Forelimb muscle (tissue), 1 donor: ENCODE measurements around the gene ZSWIM4. TPM values are rescaled to one million over a fixed set of nuclear protein-coding genes. Genes with fewer than 3 reads are reported as not detected.

Source experiments
- DNase-seq: peaks from one replicate; pipeline ENCODE4 v3.0.0-alpha.2; 2013; ENCODE audit warnings: low read depth
- polyA plus RNA-seq: library from polyadenylated mRNA; unstranded; fragments of 120-200 nt; gene quantifications from one replicate; pipeline ENCODE4 v1.2.1, GENCODE V29; 2013; ENCODE audit not compliant: insufficient read length

ZSWIM4 gene
- polyA plus RNA-seq, 1 donor = 2.9 TPM

DNA sequence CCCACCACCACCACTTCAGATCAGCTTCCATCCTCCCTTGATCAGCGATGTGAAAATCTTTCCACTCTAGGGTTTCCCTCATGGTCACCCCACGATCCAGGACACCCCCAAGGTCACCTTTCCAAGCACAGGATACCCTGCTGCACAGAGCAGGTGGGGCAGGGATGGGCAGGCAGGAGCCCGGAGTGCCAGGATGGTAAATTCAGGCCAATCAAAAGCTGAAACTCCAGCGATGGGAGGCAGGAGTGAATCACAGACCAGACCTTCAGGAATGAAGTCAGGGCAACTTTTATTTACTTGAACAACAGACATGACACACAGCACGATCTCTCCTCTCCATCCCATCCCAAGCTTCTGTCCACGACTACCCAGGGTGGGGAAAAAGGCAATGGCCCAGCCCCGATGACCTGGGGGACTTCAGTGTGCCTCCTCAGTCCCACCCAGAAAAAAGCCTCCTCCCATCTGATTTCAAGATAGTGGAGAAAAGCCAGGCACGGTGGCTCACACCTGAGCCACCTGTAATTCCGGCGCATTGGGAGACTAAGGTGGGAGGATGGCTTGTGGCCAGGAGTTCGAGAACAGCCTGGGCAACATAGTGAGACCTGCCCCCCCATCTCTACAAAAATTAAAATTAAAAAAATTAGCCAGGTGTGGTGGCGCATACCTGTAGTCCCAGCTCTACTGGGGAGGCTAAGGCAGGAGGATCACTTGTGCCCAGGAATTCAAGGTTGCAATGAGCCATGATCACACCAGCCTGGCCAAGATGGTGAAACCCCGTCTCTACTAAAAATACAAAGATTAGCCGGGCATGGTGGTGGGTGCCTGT lies 39.2 kb downstream of the ZSWIM4 start:
- DNase-seq = no peak

DNA sequence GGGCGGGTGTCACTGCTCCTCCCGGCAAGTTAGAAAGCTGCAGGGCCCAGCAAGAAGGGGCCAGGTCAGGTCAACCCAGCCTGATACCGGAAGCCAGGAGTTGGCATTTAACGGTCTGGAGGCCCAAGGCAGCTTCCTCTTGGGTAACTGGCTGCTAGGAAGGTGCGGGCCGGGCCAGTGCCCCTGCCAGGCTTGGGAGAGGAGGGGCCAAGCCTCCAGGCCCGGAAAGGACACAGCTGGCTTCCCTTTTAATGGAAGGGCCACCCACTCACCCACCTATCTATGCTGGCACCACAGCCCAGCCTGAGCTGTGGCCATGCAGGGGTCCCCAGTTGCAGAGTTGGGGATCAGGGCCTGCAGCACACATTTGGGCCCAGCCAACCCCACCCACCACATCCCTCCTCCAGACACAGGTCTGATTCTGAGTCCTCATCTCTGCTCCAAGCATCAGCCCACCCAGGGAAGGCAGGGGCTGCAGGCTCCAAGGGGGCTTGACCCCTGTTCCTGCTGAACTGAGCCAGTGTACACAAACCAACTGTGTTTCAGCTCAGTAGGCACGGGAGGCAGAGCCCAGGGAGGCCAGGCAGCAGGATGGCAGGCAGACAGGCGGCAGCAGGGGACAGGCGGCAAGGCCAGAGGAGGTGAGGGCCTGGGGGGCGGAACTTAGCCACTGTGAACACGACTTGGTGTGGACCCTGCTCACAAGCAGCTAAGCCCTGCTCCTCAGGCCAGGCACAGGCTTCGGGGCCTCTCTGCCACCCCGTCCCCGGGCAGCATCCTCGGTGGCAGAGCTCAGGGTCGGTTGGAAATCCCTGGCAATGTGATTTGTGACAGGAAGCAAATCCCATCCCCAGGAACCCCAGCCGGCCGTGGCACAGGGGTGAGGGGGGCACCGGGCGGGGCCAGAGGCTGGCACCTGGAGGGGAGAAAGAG lies 40.8 kb downstream of the ZSWIM4 start:
- no peak for DNase-seq

DNA sequence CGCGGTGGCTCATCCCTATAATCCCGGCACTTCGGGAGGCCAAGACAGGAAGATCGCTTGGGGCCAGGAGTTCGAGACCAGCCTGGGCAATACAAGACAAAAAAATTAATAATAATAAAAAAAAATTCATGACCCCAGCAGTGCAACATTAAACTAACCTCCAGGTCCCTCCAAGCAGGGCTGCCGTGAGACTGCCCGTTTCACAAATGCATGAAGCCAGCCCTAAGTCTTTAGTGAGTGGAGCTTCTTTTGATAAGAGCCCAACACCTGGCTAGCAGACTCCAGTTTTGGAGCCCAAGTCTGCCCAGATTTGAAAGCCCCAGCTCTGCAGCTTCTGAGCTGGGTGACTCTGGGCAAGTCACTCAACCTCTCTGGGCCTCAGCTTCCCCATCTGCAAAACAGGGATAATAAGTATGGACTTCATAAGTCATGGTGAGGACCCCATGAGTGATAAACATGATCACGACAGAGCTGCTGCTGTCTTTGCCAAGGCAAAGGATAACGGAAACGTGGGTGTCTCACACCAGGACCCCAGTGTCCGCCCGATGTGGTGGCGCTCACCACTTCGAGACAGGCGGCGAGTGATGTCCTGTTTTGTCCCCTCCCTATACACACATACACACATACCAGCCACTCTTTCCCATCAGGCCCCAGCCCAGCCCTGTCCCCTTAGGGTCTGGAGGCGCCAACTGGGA lies 43.3 kb downstream of the ZSWIM4 start:
- DNase-seq = no peak

DNA sequence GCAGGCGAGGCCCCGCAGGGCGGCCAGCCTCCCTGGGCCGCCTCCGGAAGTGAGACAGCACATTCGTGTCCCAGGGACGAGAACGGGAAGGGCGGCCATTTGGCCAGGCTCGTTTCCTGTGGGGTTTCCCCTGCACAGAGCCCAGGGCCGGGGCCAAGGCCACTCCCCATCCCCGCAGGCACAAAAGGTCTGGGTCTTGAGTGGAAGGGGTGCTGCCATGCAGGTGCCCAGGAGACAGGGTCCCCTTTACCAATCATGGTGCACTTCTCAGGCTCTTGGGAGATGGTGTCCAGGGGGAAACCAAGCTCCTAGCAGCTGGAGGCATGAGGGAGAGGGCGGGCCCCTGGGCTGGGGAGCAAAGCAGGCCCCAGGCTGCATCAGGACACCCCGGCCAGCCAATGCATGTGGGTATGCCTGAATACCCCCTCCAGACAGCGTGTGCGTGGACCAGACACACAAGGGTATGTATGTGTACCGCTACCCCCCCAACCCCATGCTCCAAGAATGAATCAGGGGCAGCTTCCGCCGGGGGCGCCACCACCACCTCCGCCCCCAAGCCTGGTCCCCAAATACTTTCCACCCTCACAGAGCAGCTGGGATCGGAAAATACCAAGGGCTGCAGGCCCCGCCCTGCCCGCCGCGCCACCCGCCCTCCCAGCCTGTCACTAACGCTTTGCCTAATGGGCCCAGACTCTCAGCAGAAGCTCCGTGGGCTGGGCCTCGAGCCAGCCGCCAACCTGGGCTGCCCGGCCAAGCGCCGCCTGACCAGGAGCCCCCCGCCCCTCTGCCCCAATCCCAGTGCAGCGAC lies 44.1 kb downstream of the ZSWIM4 start:
- no peak for DNase-seq

DNA sequence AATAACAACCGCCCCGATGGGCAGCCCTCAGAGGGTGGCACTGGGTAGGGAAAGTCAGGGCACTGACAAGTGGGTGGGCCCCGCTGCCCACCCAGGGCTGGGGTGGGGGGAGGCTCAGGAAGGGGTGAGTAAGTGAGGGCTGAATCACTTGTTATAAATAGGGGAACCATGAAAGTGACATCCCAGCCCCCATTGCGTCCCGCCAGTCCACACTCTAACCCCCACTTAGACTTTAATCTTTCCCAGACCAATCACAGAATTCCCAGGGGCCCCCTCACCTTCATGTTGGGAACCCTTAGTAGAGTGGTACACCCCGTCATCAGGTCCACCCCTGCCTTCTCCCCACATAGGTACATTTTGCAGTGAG lies 44.7 kb downstream of the ZSWIM4 start:
- DNase-seq = no peak

DNA sequence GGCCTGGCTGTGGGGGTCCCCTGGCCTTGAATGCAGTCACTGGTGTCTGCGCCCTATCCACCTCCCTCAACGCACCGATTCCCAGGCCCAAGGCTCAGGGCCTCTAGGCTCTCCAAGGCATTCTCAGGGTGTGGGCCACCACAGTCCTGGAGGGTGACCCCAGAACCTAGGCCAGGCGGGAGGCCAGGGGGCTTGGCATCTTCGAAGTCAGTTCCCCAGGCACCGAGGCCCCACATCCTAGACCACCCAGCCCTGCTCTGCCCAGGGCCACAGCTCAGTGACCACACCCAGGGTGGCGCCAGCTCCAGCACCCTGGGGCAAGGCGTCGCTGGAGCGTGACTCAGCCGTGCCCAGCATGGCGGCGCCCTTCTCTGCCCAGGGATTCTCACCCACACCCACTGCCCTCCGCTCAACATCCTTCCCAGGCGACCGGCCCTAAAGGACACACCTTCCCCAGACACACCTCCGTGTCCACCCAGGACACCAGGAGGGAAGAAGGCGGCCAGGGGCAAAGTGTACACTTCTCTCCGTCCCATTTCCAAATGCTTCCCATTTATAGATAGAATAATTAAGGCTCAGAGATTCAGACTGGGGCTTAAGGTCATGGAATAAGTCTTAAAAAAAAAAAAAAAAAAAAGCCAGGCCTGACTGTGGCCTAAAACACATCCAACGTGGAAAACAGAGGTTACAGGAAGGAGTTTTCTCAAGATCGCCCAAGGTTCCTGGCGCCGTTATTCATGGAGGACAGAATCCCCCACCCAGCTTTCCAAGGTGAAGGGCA lies 45.3 kb downstream of the ZSWIM4 start:
- no peak for DNase-seq

DNA sequence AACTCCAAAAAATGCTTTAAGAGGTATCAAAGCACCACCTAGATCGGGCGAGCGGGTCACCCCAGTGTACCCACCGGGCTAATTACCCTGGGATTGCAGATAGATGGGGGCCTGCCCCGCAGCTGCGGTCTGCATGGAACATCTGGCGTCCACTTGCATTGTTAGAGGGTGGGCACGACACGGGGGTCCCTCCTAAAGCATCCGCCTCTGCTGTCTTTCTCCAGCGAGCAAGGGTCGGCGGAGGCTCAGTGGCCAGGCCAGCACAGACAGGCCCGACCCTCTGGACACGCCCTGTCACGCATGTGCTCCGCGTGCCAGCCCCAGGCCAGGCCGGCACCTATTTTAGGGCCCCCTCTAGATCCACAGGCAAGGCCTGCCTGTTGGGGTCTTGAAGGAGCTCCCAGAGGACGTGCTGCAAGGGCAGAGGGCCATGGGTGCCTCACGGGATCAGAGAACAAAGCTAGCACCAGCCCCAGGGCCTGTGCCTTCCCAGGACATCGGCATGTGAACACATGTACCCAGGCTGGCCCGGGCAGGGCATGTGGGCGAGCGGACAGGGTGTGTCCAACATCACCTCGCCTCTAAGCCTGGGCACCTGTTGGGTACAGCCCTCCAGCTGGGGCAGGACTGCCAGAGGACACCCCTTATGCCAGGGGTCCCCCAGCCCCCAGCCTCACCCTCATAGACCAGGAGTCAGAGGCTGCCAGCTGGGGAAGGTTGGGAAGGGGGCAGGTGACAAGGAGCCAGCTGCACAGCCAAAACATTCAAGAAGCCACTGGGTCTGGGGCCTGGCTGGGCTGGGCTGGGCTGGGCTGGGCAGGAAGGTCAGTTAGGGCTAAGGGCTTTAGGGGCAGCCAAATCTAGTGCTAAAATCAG lies 46.1 kb downstream of the ZSWIM4 start:
- DNase-seq = no peak

DNA sequence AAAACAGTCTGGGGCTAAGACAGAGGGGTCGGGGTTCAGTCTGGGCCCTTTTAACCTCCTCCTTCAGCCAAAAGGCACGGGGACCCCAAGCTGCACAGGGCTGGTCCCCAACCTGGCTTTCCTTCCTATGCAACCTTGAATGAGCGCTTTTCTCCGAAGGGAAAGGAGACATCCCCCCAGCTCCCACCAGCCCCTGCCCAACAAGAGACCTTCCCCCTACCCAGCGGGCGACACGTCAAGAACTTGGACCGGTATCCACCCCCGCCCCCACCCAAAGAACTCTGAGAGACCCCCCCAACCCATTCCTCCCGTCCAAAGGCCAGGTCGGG lies 46.7 kb downstream of the ZSWIM4 start:
- no peak for DNase-seq

DNA sequence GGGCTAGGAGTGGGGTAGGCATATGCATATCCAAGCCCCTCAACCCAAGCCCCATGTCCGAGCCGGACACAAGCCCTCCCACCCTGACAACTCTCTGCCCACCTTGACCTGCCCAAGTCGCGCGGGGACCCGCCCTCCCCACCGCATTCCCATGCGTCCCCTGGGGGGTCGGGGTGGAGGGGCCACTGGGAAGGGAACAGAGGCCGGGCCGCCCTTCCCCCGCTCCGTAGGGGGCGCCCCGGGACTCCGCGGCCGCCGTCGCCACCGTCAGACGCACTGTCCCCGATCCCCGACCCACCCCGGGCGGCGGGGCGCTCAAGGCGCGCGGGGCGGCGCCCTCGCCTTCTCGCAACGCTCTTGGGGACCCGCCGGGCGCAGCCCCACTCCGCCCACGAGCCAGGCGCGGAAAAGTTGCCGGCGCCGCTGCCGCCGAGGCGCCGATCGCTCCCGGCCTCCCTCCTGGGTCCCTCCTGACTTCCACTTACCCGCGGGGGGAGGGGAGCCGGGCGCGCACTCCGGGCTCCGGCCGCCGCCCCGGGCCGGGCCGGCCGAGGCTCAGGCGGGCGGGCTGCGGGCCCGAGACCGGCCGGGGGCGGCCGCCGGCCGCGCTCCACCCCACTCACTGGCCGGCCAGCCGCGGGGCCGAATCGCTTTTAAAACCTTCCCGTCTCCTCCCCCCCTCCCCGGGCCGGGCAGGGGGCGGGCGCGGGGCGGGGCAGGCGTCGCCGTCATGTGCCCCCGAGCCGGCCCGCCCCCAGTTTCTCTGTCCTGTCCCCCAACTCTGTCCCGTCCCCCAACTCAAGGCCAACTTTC lies 47.3 kb downstream of the ZSWIM4 start:
- no peak for DNase-seq

DNA sequence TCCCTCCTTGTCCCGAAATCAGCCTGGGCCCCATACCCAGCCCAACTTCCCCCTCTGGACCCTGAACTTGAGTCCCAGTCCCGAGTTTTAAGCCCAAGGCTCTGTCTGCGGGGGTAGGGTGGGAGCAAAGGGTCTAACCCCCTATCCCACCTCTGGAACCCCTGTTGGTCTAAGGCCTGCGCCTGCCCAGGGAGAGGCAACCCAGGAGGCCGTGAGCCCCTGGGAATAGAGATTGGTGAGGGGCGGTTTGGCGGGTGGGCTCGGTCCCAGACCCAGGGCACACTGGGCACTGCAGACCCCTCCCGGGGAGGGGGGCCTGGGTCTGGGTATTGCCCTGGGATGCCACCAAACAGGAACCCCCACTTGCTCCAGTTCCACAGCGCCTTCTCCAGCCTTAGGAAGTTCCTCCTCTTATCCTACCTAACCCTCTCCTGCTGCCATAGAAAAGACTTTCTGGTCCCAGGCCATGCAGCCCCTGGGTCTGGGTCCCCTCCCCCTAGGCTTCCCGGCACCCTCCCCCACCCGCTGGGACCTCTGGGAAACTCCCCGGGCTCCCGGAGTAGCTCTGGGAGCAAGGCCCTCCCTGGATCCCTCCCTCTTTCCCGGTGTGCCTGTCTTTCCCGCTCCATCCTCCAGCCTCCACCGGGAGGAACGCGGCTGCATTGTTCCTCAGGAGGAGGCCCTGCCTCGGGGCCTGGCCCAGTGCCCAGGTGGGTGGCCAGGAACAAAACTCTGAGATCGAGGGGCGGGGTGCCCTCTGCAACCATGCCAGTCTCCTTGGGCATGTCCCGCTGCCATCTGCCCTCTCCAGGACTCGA lies 48.1 kb downstream of the ZSWIM4 start:
- DNase-seq = no peak

DNA sequence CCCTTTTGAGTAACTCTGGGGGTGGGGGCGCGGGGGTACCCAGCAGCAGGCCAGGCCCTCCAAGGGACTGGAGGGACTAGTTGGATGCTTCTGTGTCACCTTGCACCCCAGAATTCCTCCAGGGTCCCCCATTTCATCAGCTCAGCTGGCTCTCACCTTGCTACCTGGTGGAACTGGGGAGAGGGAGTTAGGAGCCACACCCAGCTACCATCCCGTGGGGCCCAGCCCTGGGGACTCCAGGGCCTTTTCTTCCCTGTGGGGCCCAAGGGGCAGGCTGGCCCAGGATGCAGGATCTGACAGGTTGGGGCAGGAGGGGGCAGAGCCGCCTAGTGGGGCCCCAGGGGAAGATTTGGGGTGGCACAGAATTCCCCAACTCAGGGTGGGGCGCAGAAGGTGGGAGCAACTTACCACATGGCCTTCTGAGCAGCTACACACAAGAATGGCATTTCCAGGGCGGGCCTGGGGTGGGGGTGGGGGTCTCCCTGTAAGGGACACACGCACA lies 48.9 kb downstream of the ZSWIM4 start:
- no peak for DNase-seq

DNA sequence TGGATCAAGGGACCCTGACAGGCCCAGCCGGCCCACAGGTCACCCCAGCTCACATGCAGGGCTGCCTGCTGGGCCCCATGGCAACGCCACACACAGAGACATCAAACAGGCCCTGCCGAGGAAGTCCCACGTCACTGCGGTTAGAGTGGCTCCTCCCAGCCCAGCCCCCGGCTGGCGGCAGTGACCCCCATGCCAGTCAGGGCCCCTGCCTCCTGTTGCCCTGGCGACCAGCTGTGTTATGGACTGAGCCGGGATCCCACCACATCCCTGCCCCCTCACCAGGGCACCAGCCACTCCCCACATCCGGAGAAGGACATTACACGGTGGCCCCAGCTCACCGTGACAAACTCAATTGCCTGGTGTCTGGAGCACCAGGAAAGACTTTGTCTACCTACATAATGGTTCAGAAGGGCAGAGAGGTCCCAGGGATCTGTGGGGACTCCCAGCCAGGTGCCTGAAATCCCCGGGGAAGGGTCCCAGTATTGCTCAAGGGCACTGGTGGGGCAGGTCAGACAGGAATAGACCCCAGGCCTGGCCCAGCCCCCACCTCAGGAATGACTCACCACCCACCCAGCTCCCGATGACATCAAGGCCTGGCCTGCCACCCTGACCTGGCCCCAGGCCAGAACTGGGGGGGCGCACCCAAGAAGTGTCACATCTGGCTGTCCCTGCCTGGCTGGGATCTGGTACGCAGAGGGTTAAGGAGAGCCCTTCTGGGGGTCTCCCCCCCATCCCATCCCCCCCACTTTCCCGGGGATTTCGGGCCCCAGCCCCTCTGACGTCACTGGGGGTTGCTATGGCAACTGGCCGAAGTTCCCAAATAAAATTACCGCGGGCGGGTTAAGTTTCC lies 51.5 kb downstream of the ZSWIM4 start:
- DNase-seq = no peak

DNA sequence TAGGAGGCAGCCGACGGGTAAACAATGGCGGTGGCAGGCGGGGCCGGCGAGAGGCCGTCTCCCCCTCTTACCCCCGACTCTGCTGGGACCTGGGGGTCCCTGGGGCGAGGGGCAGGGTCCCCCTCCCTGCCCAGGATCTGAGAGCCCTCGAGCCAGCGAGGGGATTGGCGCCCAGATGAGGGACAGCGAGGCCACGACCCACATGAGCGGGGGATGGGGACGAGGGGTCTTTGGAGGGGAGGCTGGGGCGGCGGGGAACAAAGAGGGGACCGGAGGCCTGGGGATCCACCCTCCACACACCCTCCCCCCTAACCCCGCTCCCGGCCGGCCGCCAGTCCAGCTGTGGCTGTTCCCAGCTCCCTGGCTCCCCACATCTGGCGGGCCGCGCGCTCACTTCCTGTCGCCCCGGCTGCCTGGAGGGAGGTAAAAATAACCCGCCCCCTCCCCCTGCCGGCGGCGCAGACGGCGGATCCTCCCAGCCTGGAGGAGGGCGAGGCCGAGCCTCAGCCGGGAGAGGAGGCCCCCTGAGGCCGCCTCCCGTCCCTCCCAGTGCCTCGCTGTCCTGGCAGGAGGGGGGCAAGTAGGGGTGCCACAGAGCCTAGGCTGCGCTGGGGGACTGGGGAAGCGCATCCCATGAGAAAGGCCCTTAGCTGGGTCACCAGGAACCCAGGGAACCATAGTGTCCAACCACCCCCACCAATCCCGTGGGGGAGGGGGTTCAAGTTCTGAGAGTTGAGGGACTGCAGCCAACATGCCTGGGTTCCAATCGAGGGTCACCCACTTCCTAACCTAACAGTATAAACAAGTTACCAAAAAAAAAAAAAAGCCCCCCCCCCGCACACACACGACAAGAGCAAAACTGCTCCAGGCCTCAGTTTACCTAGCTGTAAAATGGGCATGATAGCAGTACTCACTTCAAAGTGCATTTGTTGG lies 52.4 kb downstream of the ZSWIM4 start:
- no peak for DNase-seq

DNA sequence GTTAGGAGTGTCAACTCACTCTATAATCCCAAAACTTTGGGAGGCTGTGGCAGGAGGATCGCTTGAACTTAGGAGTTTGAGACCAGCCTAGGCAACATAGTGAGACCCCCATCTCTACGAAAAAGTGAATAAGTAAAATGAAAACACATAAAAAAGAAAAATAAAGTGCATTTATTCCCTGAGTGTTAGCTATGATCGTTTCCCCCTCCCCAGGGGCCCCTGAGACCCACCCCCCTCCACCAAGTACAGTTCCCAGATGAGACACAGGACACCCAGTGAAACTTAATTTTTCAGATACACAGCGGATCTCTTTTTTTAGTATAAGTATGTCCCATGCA lies 53.1 kb downstream of the ZSWIM4 start:
- DNase-seq = no peak

DNA sequence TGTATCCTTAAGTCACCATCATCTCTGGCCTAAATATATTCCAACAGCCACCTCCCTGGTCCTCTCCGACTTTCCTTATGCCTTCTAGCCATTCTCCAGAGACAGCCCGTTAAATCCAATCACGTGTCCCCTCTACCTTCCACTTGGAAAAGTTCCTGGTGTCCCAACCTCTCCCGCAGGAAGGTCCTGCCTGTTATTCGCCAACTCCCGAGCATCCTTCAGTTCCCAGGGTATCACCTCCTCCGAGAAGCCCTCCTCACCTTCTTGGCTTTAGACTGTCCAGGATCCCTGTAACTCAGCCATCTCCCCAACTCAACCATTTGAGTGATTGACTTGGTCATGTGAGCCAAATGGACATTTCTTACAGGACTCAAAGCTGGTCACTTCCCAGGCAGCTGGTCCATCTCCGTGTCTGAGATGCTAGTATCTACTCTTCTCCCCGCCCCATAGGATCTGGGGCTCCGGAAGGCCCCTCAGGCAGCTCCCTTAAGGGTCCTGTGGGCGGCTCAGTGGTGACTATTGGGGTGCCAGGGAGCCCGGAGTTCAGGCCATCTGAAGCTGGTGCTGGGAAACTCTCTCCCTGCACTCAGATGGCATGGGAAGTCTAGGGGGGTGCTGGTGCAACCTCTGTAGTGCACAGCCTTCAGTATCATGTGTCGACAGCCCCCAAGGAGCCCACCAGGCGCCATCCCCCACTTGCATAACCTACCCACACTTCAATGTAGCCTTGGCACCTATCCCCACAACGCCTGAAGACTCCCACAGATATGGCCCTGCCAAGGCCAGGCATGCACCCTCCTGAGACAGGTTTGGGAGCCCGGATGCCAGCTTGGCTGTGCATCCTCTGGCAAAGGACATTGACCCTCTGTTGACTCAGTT lies 53.8 kb downstream of the ZSWIM4 start:
- no peak for DNase-seq
